Right renal cortex interstitium (tissue), 3 donors: ENCODE data around the gene FSD2. TPM values are rescaled to one million over a fixed set of nuclear protein-coding genes. Genes with fewer than 3 reads are reported as not detected.
"Not testable (repeated sequence)": the region's sequence is repeated elsewhere in the genome, so short reads cannot be mapped to it uniquely, and the experiment has no call there.

Experiments
- DNase-seq, 3 donors: peaks; one replicate each; pipeline ENCODE4 v3.0.0-alpha.2; 2013; ENCODE audit warnings: low read depth in 3 of 3, low spot score in 2 of 3
- polyA plus RNA-seq, 3 donors: library from polyadenylated mRNA; unstranded; fragments of 120-200 nt; gene quantifications; one replicate each; pipeline ENCODE4 v1.2.1, GENCODE V29; 2013; ENCODE audit not compliant: insufficient read length in 3 of 3

FSD2 gene
- polyA plus RNA-seq, 3 donors = 0.10 to 0.21 (median 0.15) TPM

DNA sequence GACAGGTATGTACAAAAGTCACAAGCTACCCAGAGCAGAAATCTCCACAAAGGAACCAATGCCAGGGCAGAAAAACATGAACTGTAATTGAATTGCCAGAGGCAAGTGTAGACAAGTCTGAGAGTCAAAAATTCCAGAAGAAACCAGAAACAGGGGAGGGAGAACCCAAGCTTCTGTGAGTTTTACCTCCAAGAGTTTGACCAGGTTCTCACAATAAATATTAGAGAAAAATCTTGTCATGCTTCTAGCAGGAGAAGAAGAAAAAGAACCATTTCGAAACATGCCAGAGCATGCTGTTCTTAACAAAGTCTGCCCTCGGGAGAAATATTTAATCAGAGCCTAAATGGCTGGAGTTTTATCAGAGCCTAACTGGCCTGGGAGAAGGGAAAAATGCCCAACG, 63.7 kb downstream of the FSD2 start:
- no peak for DNase-seq

DNA sequence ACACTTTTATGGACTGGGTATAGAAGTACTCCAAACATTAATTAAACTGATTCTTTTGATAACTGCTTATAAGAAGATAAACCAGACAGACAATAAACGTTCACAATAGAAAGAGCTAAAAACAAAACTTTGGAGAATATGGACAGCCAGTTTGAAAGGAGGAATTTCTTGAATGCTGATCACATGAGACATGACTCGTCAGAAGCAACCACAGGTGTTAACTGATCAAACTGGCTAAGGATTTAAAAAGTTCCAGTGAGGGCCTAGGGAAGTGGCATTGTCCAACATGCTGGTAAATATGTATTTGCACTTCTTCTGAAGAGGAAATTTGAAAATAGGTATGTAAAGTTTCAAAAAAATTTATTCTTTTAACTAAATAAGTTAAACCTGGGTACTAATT, 66.8 kb downstream of the FSD2 start:
- DNase-seq = no peak

DNA sequence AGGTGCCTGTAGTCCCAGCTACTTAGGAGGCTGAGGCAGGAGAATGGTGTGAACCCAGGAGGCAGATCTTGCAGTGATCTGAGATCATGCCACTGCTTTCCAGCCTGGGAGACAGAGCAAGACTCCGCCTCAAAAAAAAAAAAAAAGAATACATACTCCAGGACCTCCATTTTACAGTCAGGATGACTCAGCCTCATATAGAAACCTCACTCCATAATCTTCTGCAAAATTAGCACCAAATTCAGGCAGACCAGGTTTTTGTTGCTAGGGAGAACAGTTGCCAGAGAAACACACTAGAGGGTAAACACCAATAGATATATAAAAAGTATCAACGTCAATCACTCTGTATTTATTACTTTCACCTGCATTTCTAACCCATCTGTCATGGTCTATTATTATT, 67.9 kb downstream of the FSD2 start:
- no peak for DNase-seq

DNA sequence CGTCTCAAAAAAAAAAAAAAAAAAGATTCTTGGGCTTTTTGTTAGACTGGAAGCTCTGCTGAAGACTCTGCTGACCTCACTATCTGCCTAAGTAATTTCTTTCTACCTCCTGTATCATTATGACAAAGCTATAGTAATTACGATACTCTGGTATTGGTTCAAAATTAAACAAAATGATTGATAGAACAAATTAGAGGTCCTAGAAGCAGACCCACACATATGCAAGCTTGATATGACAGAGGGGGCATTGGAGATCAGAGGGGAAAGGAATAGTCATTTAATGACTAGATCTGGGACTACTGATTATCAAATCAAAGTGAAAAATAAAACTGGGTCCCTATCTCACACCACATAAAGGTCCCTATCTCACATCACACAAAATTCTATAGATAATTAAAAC, 74.3 kb downstream of the FSD2 start:
- no peak for DNase-seq

DNA sequence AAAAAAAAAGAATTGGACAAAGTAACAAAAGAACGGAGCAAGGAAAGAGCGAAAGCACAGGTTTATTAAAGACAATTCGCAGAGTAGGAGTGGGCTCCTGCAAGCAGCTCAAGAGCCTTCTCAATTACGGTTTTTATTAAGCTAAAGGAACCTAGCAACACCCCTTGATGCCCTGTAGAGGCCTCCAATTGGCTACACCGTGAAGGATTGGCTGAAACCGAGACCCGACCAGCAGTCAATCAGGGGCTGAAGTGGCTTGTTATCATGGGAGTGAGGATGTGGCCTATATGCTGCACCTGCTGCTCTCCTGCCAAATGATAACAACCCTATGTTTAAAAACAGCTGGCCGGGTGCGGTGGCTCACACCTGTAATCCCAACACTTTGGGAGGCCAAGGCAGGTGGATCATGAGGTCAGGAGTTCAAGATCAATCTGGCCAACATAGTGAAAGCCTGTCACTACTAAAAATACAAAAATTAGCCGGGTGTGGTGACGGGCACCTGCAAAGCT, 75.8 kb downstream of the FSD2 start:
- DNase-seq = no peak

DNA sequence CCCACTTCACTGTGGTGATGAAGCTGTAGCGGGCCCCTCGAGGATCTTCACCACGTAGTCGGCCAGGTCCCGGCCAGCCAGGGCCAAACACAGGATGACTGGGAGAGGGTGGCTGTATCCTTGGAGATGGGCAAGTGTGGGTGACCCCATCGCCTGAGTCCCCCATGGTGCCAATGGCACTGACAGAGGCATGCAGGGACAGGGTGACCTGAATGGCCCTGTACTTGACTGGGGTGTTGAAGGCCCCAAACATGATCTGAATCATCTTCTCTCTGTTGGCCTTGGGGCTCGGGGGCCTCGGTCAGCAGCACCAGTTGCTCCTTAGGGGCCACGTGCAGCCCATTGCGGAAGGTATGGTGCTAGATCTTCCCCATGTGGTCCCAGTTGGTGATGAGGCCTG, 79.1 kb downstream of the FSD2 start:
- no peak for DNase-seq

DNA sequence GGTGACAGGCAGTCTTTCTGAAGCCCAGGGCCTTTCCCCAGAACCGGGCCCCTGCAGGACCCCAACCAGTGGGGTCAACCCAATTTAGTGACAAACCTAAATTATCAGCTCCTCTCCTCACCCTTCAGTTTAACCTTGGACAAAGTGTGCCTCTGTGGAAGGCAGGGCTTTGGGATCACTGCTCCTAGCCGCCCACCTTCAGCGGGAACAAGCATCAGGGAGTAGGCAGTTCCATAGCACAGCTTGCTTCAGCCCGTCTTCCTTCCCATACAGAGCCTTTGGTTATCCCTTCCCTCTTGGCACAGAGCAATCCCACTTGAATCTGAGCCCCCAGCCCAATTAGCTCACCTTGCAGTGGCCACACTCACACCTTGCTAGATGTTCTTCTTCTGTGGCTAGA, 90.9 kb downstream of the FSD2 start:
- DNase-seq = no peak

DNA sequence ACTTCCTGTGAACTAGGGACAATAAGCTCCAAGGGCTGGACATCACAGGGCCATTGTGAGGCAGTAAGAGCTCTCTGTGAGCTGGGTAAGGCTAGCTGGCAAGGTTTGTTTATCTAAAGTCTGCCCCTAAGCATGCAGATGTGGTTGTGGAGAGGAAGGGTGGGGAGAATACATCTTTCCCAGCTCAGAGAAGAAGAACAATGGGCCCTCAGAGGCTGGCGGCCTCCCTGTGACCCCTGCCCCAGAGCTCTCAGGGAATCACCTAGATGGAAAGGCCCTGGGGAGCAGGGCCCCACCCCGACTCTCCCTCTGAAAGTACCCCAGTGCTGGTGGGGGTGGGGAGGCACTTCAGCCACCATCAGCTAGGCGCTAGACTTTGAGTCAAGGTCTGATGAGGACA, 91.9 kb downstream of the FSD2 start:
- no peak for DNase-seq

DNA sequence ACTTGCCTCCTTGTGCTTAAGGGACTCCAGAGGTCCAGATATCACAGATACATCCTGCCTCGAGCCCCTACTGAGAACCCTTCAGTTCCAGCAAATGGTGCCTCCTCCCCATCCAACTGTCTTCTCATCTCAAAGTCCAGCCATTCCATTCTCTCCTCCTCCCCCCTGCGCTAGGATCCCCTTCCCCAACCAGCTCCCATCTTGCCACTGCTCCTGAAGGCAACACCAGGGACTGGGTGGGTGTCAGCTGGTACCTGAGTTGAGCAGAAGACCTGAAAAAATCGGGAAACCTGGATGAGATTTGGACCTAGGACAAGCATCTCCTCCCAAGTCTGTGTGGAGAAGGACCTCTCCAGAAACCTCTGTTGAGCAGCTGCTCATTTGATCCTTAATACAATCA, 93.8 kb downstream of the FSD2 start:
- DNase-seq = no peak

DNA sequence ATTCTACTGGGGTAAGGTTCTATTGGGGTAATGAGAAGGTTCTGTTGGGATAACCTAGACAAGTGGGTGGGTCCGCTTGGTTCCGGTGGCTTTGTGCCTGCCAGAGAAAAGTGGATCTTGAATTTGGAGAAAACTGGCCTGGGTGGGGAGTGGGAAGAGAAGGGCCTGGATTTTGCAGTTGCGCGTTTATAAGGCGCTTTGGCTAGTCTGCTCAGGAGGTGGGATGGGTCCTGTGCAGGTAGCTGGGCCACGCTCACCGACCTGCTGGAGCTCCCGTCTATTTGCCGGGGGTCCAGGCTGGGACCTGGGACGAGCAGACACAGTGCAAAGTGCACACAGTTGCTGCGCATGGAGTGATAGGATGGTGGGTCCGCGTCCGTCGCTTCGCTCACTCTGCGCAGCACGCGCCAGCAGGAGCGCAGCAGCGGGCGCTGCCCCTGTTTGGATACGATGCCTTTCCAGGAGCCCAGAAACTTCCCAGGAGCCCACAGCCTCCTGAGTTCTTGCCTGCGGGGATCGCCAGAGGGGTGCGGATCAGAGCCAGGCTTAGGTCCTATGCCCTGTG, 94.9 kb downstream of the FSD2 start:
- DNase-seq = no peak

DNA sequence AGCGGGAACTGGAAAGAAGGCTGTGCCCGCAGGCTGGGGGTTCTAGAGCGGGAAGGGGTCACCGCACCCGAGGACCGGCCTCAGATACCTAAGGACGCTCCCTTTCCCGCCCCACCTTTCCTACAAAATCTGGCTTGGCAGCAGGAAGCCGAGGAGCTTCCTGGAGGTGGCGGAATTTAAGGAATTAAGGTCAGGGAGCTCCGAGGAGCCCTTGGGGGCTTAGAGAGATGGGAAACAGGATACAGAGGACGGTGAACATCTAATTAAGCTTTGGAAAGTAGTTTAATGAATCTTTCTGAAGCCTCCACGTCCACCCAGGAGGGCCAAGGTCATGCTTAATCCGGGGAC, 95.7 kb downstream of the FSD2 start:
- DNase-seq = no peak

DNA sequence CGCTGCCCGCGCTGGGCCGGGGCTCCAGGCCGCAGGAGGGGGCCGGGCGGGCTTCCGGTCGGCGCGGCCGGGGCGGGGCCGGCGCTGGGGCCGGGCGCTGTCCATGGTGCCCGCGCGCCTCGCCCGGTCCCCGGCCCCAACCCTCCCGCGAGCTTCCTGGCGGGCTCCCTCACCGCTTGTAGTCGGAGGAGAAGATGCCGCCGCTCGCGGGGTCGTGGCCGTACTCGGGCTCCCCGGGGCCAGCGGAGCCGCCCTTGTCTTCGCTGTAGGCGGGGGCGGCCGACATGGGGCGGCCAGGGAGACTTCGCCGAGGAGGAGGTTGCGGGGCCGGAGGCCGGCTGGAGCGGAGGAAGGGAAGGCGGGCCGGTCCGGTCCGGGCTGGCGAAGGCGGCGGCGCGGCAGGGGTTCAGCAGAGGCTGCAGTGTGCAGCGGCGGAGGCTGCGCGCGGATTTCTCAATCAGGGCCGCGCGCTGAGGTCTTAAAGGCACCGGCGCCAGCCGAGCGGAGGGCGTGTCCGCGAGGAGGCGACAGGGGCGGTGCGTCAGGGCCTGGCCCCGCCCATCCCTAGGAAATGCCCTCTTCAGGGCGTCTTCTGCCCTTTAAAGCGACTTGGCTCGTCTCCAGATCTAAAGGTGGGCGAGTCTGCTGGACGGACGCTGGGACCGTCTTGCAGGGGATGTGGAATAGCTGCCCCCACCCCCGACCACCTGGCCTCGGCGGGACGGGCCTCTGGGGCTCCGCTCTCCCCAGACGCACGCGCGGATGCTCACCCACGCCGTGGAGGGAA, 96.3 kb downstream of the FSD2 start, which contains the start of gene AP3B2:
Gene AP3B2 (minus strand): TSS at position 455 of the 787 bp plus-strand sequence. CDS start 169 bp downstream, at position 286.
- peak in 2 of 3 donors; percentile 37 to 57 for DNase-seq

DNA sequence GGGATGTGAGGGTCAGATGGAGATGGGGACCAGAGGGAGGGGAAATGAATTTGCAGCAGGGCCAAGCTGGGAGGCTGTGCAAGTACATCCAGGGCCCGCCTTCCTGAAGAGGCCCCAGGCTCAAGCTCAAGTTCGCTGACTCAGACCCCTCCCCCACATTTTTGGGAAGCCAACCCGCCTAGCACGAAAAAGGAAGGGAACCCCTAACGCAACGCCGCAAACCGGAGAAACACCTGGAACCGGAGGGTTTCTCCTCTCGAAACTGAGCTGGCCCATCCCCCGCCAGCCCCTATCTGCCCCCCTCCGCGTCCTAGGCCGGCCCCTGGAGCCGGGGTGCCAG, 96.8 kb downstream of the FSD2 start:
- no peak for DNase-seq

DNA sequence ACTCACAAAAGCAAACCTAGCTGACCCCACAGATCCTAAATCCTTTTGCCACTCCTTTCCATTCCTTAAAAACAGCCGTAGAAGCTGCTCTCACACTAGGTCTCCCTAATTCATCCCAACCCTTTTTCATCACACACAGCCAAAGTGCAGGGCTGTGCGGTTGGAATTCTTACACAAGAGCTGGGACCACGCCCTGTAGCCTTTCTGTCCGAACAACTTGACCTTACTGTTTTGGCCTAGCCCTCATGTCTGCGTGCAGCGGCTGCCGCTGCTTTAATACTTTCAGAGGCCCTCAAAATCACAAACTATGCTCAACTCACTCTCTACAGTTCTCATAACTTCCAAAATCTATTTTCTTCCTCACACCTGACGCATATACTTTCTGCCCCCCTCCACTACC, 100.0 kb downstream of the FSD2 start:
- DNase-seq = not testable (repeated sequence)

Other genes with a start within 250 kb of the FSD2 start
- gene CPEB1, start 158.7 kb downstream of the FSD2 start, polyA plus RNA-seq = 1 to 10 TPM; 2.2 to 3.0 (median 2.5) TPM
- 1 to 10 TPM; 1.9 to 2.8 (median 2.1) TPM for gene AP3B2, start 96.2 kb downstream of the FSD2 start, polyA plus RNA-seq
- gene WHAMM, start 3.6 kb upstream of the FSD2 start, polyA plus RNA-seq = 10 to 100 TPM; 11.5 to 14.0 (median 12.5) TPM
- 10 to 100 TPM; 28.3 to 29.8 (median 29.3) TPM for gene HOMER2, start 146.7 kb upstream of the FSD2 start, polyA plus RNA-seq
- 10 to 100 TPM; 43.6 to 48.5 (median 46.3) TPM for gene RAMAC, start 180.1 kb upstream of the FSD2 start, polyA plus RNA-seq
- 10 to 100 TPM; 31.7 to 36.5 (median 32.7) TPM for gene C15orf40, start 205.6 kb upstream of the FSD2 start, polyA plus RNA-seq